ENCODE measurements around the gene CBFA2T3. TPM values are rescaled to one million over a fixed set of nuclear protein-coding genes. Genes with fewer than 3 reads are reported as not detected.
A peak's percentile ranks its signal among the peaks of the same experiment; 100 is the strongest.

Gene CBFA2T3
- total and polyA plus RNA-seq, 2 of the 13 experiments (the other 11 are each of a cell fraction or from before 2014, with no cell fraction given): 0.05 TPM; not detected in 1

DNA sequence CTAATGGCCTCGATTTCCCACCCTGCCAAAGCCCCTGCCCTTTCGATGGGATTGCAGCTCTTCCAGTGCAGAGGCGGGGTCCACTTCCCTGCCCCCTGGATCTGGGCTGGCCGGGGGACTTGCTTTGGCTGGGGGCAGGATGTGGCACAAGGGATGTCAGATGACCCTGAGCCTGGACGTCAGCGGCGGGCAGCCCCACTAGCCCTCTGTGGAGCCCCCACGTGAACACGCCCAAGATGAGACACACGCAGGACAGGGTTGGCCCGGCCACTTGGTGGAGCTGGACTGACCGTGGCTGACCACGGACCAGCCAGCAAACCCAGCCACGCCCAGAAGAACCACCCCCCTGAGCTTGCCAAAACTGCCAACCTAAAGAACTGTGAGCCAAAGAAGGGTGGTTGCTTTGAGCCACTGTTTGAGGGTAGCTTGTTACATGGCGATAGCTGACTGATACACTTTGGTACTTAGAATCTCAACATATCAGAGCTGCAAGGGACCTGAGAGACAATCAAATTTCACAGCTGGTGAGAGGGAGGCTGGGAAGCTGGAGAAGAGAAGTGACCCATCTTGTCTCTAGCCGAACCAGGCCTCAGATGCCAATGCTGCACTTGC lies 63.9 kb downstream of the CBFA2T3 start:
- POLR2A ChIA-PET: no interaction called here
- ATAC-seq: no peak

DNA sequence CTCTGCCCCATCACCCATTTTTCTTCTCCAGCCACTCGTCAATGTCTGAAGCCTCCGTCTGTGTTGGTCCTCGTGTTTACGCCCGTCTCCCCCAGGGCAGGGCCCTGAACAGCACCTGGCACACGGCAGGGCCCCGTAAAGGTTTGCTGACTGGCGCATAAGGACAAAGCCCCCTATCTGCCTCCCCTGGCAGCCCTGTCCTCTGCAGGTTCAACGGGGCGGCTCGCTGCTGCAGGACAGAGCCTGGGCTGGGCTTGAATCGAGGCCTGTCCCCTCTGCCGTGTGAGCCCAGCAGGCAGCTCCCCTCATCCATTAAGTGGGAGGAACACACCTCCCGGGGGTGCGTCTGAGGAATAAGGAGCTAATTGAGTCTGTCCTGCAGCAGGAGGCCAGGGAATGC lies 64.5 kb downstream of the CBFA2T3 start:
- ATAC-seq (no peak), DNase-seq (ENCODE audit: low spot score) (no peak), FAIRE-seq (no peak)
- H3K9me3 ChIP-seq (ENCODE audit: low read length): no peaks in the 10 kb centered on the region
- CTCF ChIA-PET (ENCODE audit: low intra/inter-chr PET ratio, low total read pairs): no interaction called here
- H3K27me3 ChIP-seq (ENCODE audit: control insufficient read depth in 1 of 2, insufficient read depth in 2 of 2, low read length in 2 of 2): peaks cover 37 to 87% of the 10 kb centered on the region in 2 experiments
- no peak overlapping the region for H3K9ac ChIP-seq (ENCODE audit: insufficient read depth, low read depth, low read length)
- no peak overlapping the region for H3K27ac ChIP-seq (ENCODE audit: extremely low read length, insufficient read depth, low read length)
- H4K20me1 ChIP-seq (ENCODE audit: insufficient read depth, low read length): no peaks in the 10 kb centered on the region; the same call in 1 of the 2 replicates
- no peaks in the 10 kb centered on the region for H3K79me2 ChIP-seq (ENCODE audit: insufficient read depth, low read length)
- WGBS (ENCODE audit: low lambda C conversion rate): 22% methylated on average over 13 of the region's 15 CpGs
- TF ChIP-seq YEATS4 (CRISPR knock-in tag; IDR thresholded peaks at IDR 0.05; ENCODE audit: borderline replicate concordance): no peak
- TF ChIP-seq ZNF501 (CRISPR knock-in tag; IDR thresholded peaks at IDR 0.05): no peak
- no peak for TF ChIP-seq ZNF143 (CRISPR knock-in tag; IDR thresholded peaks at IDR 0.05)
- no peak for TF ChIP-seq SNAPC2 (CRISPR knock-in tag; IDR thresholded peaks at IDR 0.05)
- TF ChIP-seq TCF7 (IDR thresholded peaks at IDR 0.05; ENCODE audit: low read depth): no peak
- no peak for TF ChIP-seq NPAS2 (CRISPR knock-in tag; IDR thresholded peaks at IDR 0.05; ENCODE audit: borderline replicate concordance)
- TF ChIP-seq NR2F2 (IDR thresholded peaks at IDR 0.05; ENCODE audit: borderline replicate concordance, low read depth): no peak
- TF ChIP-seq ZNF557 (CRISPR knock-in tag; IDR thresholded peaks at IDR 0.05): no peak
- TF ChIP-seq CCDC6 (CRISPR knock-in tag; IDR thresholded peaks at IDR 0.05): no peak
- TF ChIP-seq HNRNPLL (IDR thresholded peaks at IDR 0.05; ENCODE audit: low read depth, low read length, poor library complexity, severe bottlenecking): no peak
- TF ChIP-seq KDM6A (CRISPR knock-in tag; IDR thresholded peaks at IDR 0.05; ENCODE audit: low read depth): no peak
- TF ChIP-seq SUZ12 (IDR thresholded peaks at IDR 0.05; ENCODE audit: low read depth, low read length): no peak
- no peak for TF ChIP-seq ZZZ3 (CRISPR knock-in tag; IDR thresholded peaks at IDR 0.05; ENCODE audit: borderline replicate concordance)
- no peak for TF ChIP-seq ZNF160 (CRISPR knock-in tag; IDR thresholded peaks at IDR 0.05)
- H3K4me2 ChIP-seq (ENCODE audit: low read depth, low read length): no peak overlapping the region
- intact Hi-C loops (cut with micrococcal nuclease; ENCODE audit: unreplicated experiment) (no loop called here), in situ Hi-C loops (cut with HindIII; ENCODE audit: extremely low pct_ligation_motif_present, low pct_unique_long_range_greater_than_20kb) (no loop called here)
- no TSS peak for BruUV-seq (replicated peaks)
- H3K4me1 ChIP-seq (ENCODE audit: insufficient read depth, low read length): no peaks in the 10 kb centered on the region
- no peak overlapping the region for H2AFZ ChIP-seq (ENCODE audit: low read length)
- POLR2A ChIA-PET: no interaction called here
- no peaks in the 10 kb centered on the region for H3K36me3 ChIP-seq (replicated peaks in 1 of 2; ENCODE audit: control insufficient read depth in 1 of 2, insufficient read depth in 2 of 2, low read length in 2 of 2)
- no peak overlapping the region for H3K4me3 ChIP-seq (replicated peaks in 1 of 3; ENCODE audit: insufficient read depth in 1 of 3, low read depth in 2 of 3, low read length in 3 of 3)

More for the DNA sequence above, 63.9 kb downstream of the CBFA2T3 start:
- DNase-seq (ENCODE audit: low spot score) (no peak), FAIRE-seq (no peak)
- WGBS (ENCODE audit: low lambda C conversion rate): 43% methylated on average over 14 of the region's 16 CpGs
- in situ Hi-C loops (cut with HindIII; ENCODE audit: extremely low pct_ligation_motif_present, low pct_unique_long_range_greater_than_20kb) (no loop called here), intact Hi-C loops (cut with micrococcal nuclease; ENCODE audit: unreplicated experiment) (no loop called here)
- Histone ChIP-seq H3K4me1 (ENCODE audit: insufficient read depth, low read length) (no peaks in the 10 kb centered on the region), H4K20me1 (ENCODE audit: insufficient read depth, low read length) (no peaks in the 10 kb centered on the region), H3K79me2 (ENCODE audit: insufficient read depth, low read length) (no peaks in the 10 kb centered on the region), H3K4me2 (ENCODE audit: low read depth, low read length) (no peak overlapping the region), H3K9ac (ENCODE audit: insufficient read depth, low read depth, low read length) (no peak overlapping the region), H3K36me3 (replicated peaks in 1 of 2; ENCODE audit: control insufficient read depth in 1 of 2, insufficient read depth in 2 of 2, low read length in 2 of 2) (no peaks in the 10 kb centered on the region), H2AFZ (ENCODE audit: low read length) (no peak overlapping the region), H3K27ac (ENCODE audit: extremely low read length, insufficient read depth, low read length) (no peak overlapping the region), H3K9me3 (ENCODE audit: low read length) (no peaks in the 10 kb centered on the region), H3K4me3 (replicated peaks in 1 of 3; ENCODE audit: insufficient read depth in 1 of 3, low read depth in 2 of 3, low read length in 3 of 3) (no peak overlapping the region), H3K27me3 (ENCODE audit: control insufficient read depth in 1 of 2, insufficient read depth in 2 of 2, low read length in 2 of 2) (peaks cover 39 to 87% of the 10 kb centered on the region in 2 experiments)
- peak; percentile 95 for TF ChIP-seq RBAK (CRISPR knock-in tag; IDR thresholded peaks at IDR 0.05)
- no peak for TF ChIP-seq MATR3 (CRISPR knock-in tag; IDR thresholded peaks at IDR 0.05)
- BruUV-seq (replicated peaks): no TSS peak
- CTCF ChIA-PET (ENCODE audit: low intra/inter-chr PET ratio, low total read pairs): no interaction called here

Measured in HepG2 (cell line).